Activated naive CD8-positive, alpha-beta T cell treated with anti-CD3 and anti-CD28 coated beads, Interleukin-2, amount 10 ng/mL, durations not matched to agents 7 days and 5 days (primary cell): ENCODE results near the gene AOC2. TPM values are rescaled to one million over a fixed set of nuclear protein-coding genes. Genes with fewer than 3 reads are reported as not detected.
"Not testable (repeated sequence)": the region's sequence is repeated elsewhere in the genome, so short reads cannot be mapped to it uniquely, and the experiment has no call there.

Experiments used
- ATAC-seq: fragments of 150-1000 bp; cut with Tn5 transposase; one replicate; pipeline ENCODE4 v1.10.0; 2021; ENCODE audit warnings: low read depth, moderate library complexity
- POLR2A ChIA-PET: fragments of 350-600 bp; sonication (Branson Sonifier 250); formaldehyde crosslinking; loops from one replicate; lab custom pipeline; 2021; ENCODE audit warnings: antibody characterized with exemption; lab: Charles Lee
- DNase-seq: peaks from one replicate; pipeline ENCODE4 v3.0.0; 2021
- H3K27ac Mint-ChIP-seq: one replicate; pipeline ENCODE4 v1.8.0; 2022; ENCODE audit warnings: mild to moderate bottlenecking, mixed read lengths
- H3K27me3 Mint-ChIP-seq: one replicate; pipeline ENCODE4 v1.8.0; 2022; ENCODE audit warnings: mild to moderate bottlenecking, moderate library complexity, mixed read lengths
- H3K36me3 Mint-ChIP-seq: one replicate; pipeline ENCODE4 v1.8.0; 2021; ENCODE audit warnings: mild to moderate bottlenecking, mixed read lengths
- H3K4me1 Mint-ChIP-seq: one replicate; pipeline ENCODE4 v1.8.0; 2021; ENCODE audit warnings: mixed read lengths
- H3K4me3 Mint-ChIP-seq: one replicate; pipeline ENCODE4 v1.8.0; 2022; ENCODE audit warnings: mild to moderate bottlenecking, moderate library complexity, mixed read lengths
- H3K9me3 Mint-ChIP-seq: one replicate; pipeline ENCODE4 v1.8.0; 2021; ENCODE audit warnings: mixed read lengths
- total RNA-seq, 2 experiments: library from RNA; stranded (reverse); gene quantifications; one replicate each; pipeline ENCODE4 v1.2.3, GENCODE V29; 2021

The AOC2 gene
- total RNA-seq, 2 experiments from 2014 or later: 2.5 to 2.7 TPM

DNA sequence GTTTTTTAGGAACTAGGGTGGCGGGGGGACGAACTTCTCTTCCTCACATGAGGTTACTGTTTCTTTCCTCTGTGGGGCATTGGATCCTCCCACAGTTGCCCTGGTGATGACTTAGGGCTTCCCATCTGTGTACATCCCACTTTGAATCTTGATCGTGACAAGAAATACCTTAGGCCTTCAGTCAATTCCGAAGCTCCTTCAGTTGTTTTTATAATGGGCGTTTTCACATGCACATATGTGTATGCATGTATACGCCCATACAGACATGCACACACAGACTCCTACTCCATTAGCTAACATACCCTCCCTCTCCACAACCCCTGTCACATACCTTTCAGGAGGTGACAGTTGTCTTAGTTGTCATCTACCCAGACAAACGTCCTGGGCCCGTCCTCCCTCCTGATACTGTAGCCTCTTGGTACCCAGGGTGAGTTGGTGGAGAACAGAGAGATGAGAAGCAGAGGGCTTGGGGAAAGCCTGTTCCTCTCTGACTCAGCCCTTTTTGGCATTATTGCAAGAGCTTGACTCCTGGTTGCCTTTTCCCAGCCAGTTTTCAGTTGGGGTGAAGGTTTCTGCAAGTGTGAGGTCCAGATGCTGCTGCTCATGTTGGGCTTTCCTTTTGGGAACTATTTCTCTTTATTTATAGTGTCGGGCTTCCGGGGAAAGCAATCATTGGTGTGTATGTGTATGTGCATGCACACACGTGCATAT, 2.2 kb upstream of the AOC2 start:
- Mint-ChIP-seq H3K4me1 (peaks cover 12% of the 10 kb centered on the region), H3K9me3 (no peaks in the 10 kb centered on the region), H3K4me3 (no peak overlapping the region), H3K36me3 (peaks cover 11% of the 10 kb centered on the region), H3K27ac (no peak overlapping the region), H3K27me3 (no peaks in the 10 kb centered on the region)
- ATAC-seq (no peak), DNase-seq (no peak)
- POLR2A ChIA-PET: interaction anchor here (0.5 to 1.0 kb wide), 2 partner anchors 18 to 139 kb away, joined by 3 read pairs; partner anchors contain the start of gene BECN1

DNA sequence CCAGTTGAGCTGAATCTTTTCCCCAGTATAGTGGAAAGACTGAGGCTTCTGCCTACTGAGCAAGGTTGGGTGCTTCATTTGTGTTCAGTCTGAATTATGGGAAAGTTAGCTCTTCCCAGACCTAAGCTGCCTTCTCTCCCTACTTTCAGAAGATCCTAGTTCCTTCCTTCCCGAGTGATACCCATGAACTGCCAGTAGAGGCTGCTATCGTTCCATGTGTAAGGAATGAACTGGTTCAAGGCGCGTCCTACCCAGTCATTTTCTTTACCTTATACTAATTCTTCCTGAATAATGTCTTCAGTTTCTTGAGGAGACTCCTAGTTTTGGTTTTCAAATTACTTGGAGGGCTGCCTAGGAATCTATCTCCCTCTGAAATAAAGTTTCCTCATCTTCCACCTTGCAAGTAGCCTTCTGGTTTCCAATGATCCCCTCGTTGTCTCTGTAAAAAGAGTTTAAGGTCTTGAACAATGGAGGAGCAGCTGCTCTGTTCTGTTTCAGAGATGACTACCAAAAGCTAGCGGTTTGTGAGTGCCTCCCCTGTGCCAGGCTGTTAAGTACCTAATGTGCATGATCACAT, 934 bp upstream of the AOC2 start:
- Mint-ChIP-seq H3K9me3 (no peaks in the 10 kb centered on the region), H3K36me3 (peaks cover 6% of the 10 kb centered on the region), H3K27me3 (no peaks in the 10 kb centered on the region), H3K4me1 (peaks cover 9% of the 10 kb centered on the region), H3K4me3 (no peak overlapping the region), H3K27ac (no peak overlapping the region)
- ATAC-seq (no peak), DNase-seq (no peak)
- POLR2A ChIA-PET: interaction anchor here (0.5 to 1.4 kb wide), 3 partner anchors 19 to 155 kb away, joined by 3 to 6 read pairs (median 3); partner anchors contain the start of genes BECN1 and RPL27

DNA sequence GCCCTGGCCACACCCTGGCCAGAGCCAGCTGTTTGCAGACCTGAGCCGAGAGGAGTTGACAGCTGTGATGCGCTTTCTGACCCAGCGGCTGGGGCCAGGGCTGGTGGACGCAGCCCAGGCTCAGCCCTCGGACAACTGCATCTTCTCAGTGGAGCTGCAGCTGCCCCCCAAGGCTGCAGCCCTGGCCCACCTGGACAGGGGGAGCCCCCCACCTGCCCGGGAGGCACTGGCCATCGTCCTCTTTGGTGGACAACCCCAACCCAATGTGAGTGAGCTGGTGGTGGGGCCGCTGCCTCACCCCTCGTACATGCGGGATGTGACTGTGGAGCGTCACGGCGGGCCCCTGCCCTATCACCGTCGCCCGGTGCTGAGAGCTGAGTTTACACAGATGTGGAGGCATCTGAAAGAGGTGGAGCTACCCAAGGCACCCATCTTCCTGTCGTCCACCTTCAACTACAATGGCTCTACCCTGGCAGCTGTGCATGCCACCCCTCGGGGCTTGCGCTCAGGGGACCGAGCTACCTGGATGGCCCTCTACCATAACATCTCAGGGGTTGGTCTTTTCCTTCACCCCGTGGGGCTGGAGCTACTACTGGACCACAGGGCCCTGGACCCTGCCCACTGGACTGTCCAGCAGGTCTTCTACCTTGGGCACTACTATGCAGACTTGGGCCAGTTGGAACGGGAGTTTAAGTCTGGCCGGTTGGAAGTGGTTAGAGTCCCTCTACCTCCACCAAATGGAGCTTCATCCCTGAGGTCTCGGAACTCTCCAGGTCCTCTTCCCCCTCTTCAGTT, 578 bp downstream of the AOC2 start:
- ATAC-seq: no peak
- H3K4me1 Mint-ChIP-seq: peaks cover 9% of the 10 kb centered on the region
- H3K27me3 Mint-ChIP-seq: no peaks in the 10 kb centered on the region
- POLR2A ChIA-PET: interaction anchor here (1.4 to 1.5 kb wide), 2 partner anchors 12 to 153 kb away, joined by 3 to 6 read pairs; partner anchors contain the start of genes PSME3 and RPL27
- H3K4me3 Mint-ChIP-seq: no peak overlapping the region
- no peak for DNase-seq
- H3K9me3 Mint-ChIP-seq: no peaks in the 10 kb centered on the region
- H3K27ac Mint-ChIP-seq: no peak overlapping the region
- no peaks in the 10 kb centered on the region for H3K36me3 Mint-ChIP-seq

DNA sequence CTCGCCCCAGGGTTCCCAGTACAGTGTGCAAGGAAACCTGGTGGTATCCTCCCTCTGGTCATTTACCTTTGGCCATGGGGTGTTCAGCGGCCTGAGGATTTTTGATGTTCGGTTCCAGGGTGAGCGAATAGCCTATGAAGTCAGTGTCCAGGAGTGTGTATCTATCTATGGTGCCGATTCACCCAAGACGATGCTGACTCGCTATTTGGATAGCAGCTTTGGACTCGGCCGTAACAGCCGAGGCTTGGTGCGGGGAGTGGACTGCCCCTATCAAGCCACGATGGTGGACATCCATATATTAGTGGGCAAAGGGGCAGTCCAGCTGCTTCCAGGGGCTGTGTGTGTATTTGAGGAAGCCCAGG, 1.2 kb downstream of the AOC2 start:
- Mint-ChIP-seq H3K36me3 (no peaks in the 10 kb centered on the region), H3K9me3 (no peaks in the 10 kb centered on the region), H3K4me3 (no peak overlapping the region), H3K27ac (no peak overlapping the region), H3K4me1 (peaks cover 9% of the 10 kb centered on the region), H3K27me3 (no peaks in the 10 kb centered on the region)
- POLR2A ChIA-PET: interaction anchor here (1.5 kb wide), 1 partner anchor 12 kb away, joined by 6 read pairs; the partner anchor contains the start of gene PSME3
- DNase-seq (no peak), ATAC-seq (no peak)

DNA sequence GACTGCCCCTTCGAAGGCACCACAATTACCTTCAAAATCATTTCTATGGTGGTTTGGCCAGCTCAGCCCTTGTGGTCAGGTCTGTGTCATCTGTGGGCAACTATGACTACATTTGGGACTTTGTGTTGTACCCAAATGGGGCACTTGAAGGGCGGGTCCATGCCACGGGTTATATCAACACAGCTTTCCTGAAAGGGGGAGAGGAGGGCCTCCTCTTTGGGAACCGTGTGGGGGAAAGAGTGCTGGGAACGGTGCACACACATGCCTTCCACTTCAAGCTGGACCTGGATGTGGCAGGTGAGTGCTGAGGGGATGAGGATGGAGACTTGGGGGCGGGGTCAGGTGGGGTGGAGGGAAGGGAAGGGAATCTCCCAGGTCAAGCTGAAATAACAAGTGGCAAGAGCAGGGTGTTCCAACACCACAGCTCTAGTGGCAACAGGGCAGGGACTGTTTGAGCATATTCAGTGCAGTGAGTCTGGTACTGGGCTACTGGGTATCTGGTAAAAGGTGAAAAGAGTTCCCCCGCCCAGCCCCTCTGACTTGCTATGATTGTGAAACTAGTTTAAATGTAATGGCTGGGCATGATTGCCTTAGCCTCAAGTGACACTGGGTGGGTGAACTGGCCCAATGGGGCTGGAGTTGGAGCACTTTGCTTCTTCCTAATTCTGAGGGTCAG, 1.7 kb downstream of the AOC2 start:
- no peaks in the 10 kb centered on the region for H3K36me3 Mint-ChIP-seq
- H3K27ac Mint-ChIP-seq: peak overlapping the region; percentile 76
- no peak for ATAC-seq
- no peaks in the 10 kb centered on the region for H3K27me3 Mint-ChIP-seq
- no peak overlapping the region for H3K4me3 Mint-ChIP-seq
- POLR2A ChIA-PET: interaction anchor here (1.5 kb wide), 1 partner anchor 13 kb away, joined by 6 read pairs; the partner anchor contains the start of gene PSME3
- no peak for DNase-seq
- H3K9me3 Mint-ChIP-seq: no peaks in the 10 kb centered on the region
- H3K4me1 Mint-ChIP-seq: peaks cover 9% of the 10 kb centered on the region

DNA sequence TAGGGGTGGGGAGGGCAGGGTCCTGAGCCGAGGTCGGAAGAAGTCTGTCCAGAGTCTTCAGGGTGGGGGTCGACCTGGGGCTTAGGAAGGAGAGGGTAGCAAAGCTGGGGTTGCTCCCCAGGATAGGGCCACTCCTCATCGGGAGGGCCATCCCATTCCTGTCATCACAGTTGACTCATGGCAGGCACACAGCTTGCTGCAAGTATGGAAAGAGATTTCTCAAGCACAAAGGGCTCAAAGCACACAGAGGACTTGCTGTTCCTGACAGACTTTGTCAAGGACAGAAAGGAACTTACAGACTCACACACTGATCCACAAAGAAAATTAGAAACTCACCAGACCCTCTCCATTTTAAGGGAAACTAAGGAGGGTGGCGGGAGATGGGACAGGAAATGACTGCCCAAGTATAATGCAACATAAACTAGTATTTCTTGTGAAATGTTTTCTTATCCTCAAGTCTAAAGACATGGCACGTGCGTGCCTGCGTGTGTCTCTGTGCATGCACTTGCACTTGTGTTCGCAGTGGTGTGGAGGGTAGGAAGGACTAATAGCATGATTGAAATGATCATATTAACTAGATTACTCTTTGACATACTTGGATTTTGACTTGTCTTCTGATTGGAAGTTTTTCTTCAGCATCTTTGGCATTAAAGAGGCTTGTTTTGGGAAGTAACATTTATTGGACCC, 2.4 kb downstream of the AOC2 start:
- H3K9me3 Mint-ChIP-seq: no peaks in the 10 kb centered on the region
- no peaks in the 10 kb centered on the region for H3K36me3 Mint-ChIP-seq
- H3K4me1 Mint-ChIP-seq: peaks cover 9% of the 10 kb centered on the region
- no peak overlapping the region for H3K27ac Mint-ChIP-seq
- no peak for DNase-seq
- POLR2A ChIA-PET: no interaction called here
- no peak for ATAC-seq
- no peak overlapping the region for H3K4me3 Mint-ChIP-seq
- H3K27me3 Mint-ChIP-seq: no peaks in the 10 kb centered on the region

DNA sequence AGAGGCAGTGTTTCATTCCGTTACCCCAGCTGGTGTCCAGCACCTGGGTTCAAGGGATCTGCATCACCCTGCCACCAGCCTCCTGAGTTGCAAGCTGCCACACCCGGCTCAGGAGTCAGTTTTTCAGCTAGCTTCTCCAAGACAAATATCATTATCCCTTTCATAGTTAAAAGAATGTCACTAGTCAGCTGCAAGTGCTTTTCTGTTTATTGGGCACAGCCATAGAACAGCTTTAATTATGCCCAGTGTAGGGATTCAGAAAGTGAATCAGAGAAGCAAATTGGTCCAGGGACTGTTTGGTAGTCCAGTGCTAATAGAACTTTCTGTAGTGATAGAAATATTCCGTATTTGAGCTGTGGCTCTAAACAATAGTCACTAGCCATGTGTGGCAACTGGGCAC, 3.7 kb downstream of the AOC2 start:
- DNase-seq (no peak), ATAC-seq (no peak)
- no peak overlapping the region for H3K27ac Mint-ChIP-seq
- POLR2A ChIA-PET: no interaction called here
- H3K4me1 Mint-ChIP-seq: peaks cover 9% of the 10 kb centered on the region
- H3K4me3 Mint-ChIP-seq: no peak overlapping the region
- no peaks in the 10 kb centered on the region for H3K9me3 Mint-ChIP-seq
- H3K36me3 Mint-ChIP-seq: no peaks in the 10 kb centered on the region
- no peaks in the 10 kb centered on the region for H3K27me3 Mint-ChIP-seq

DNA sequence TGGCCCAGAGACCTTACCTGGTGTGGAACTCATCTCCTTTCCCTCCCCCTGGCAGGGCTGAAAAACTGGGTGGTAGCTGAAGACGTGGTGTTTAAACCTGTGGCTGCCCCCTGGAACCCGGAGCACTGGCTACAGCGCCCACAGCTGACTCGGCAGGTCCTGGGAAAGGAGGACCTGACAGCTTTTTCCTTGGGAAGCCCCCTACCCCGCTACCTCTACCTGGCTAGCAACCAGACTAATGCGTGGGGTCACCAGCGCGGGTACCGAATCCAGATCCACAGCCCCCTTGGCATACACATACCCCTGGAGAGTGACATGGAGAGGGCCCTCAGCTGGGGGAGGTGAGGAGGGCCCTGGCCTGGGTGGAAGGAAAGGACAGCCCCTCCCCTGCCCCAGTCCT, 4.7 kb downstream of the AOC2 start:
- ATAC-seq (no peak), DNase-seq (no peak)
- Mint-ChIP-seq H3K9me3 (no peaks in the 10 kb centered on the region), H3K4me1 (peaks cover 9% of the 10 kb centered on the region), H3K4me3 (no peak overlapping the region), H3K27ac (no peak overlapping the region), H3K36me3 (no peaks in the 10 kb centered on the region), H3K27me3 (no peaks in the 10 kb centered on the region)
- POLR2A ChIA-PET: no interaction called here

DNA sequence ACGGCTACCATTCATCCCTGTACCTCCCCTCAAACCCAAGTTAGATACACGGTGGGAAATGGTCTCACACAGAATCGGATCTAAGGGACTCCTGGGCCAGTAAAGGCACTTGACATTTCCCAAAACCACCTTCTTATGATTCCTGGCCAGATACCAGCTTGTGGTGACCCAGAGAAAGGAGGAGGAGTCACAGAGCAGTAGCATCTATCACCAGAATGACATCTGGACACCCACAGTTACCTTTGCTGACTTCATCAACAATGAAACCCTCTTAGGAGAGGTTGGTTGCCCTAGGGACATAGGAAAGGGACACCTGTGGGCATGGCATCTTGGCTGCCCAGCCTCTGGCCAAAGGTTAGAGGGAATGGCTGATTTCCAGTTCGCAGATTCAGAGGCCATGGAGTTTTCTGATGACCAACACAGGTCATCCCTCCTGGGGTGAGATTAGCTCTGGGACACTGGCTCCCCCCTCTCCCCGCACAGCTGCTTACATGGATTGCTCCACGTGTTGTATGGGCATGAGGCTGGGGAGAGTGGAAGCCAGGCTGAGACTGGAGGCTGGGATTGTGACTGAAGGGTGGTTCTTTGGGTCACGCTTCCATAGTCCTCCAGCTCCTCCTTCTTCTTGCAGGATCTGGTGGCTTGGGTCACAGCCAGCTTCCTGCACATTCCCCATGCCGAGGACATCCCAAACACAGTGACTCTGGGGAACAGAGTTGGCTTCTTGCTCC, 5.2 kb downstream of the AOC2 start:
- POLR2A ChIA-PET: no interaction called here
- no peak overlapping the region for H3K4me3 Mint-ChIP-seq
- no peak for ATAC-seq
- H3K4me1 Mint-ChIP-seq: peaks cover 9% of the 10 kb centered on the region
- DNase-seq: no peak
- no peaks in the 10 kb centered on the region for H3K27me3 Mint-ChIP-seq
- H3K36me3 Mint-ChIP-seq: no peaks in the 10 kb centered on the region
- no peak overlapping the region for H3K27ac Mint-ChIP-seq
- no peaks in the 10 kb centered on the region for H3K9me3 Mint-ChIP-seq

DNA sequence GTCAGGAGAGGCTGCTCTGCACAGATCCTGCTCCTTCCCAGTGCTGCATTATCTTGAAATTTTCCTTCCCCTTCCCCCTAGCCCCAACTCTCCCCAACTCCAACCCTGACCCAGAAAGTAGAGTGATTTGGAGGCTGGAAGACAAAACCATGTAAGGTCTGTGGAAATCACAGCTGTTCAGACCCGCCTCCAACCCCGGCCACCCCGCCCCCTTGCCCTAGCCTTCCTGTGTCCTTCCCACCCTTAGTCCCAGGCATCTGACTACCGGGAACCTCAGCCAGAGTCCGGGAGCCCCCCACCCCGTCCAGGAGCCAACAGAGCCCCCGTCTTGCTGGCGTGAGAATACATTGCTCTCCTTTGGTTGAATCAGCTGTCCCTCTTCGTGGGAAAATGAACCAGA, 6.6 kb downstream of the AOC2 start, which contains the start of gene AOC3:
Gene AOC3, plus strand, starts transcription at position 246 of the 400 bp plus-strand sequence. Its CDS starts 145 bp downstream, at position 391.
- Mint-ChIP-seq H3K9me3 (no peaks in the 10 kb centered on the region), H3K4me1 (peaks cover 2% of the 10 kb centered on the region), H3K27me3 (no peaks in the 10 kb centered on the region), H3K36me3 (no peaks in the 10 kb centered on the region), H3K4me3 (no peak within 1 kb of the TSS), H3K27ac (no peak within 1 kb of the TSS)
- POLR2A ChIA-PET: no interaction called here
- no peak for DNase-seq
- ATAC-seq: no peak

DNA sequence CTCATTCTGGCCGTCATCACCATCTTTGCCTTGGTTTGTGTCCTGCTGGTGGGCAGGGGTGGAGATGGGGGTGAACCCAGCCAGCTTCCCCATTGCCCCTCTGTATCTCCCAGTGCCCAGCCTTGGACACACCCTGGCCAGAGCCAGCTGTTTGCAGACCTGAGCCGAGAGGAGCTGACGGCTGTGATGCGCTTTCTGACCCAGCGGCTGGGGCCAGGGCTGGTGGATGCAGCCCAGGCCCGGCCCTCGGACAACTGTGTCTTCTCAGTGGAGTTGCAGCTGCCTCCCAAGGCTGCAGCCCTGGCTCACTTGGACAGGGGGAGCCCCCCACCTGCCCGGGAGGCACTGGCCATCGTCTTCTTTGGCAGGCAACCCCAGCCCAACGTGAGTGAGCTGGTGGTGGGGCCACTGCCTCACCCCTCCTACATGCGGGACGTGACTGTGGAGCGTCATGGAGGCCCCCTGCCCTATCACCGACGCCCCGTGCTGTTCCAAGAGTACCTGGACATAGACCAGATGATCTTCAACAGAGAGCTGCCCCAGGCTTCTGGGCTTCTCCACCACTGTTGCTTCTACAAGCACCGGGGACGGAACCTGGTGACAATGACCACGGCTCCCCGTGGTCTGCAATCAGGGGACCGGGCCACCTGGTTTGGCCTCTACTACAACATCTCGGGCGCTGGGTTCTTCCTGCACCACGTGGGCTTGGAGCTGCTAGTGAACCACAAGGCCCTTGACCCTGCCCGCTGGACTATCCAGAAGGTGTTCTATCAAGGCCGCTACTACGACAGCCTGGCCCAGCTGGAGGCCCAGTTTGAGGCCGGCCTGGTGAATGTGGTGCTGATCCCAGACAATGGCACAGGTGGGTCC, 7.2 kb downstream of the AOC2 start:
- H3K9me3 Mint-ChIP-seq, H3K27me3 Mint-ChIP-seq, POLR2A ChIA-PET, H3K4me1 Mint-ChIP-seq, H3K4me3 Mint-ChIP-seq, H3K27ac Mint-ChIP-seq, ATAC-seq, H3K36me3 Mint-ChIP-seq: not testable (repeated sequence)
- DNase-seq: peak; percentile 16
